ENCODE data around the gene SSH2. TPM values are rescaled to one million over a fixed set of nuclear protein-coding genes. Genes with fewer than 3 reads are reported as not detected.

The SSH2 gene
- total and polyA plus RNA-seq, 7 experiments from 2014 or later = 33.9 to 109 (median 76.2) TPM

- Histone ChIP-seq H3K9me3 (ENCODE audit: control insufficient read depth in 2 of 3, low read length in 3 of 3) (no peaks in the 10 kb centered on the region), H3K27me3 (ENCODE audit: control insufficient read depth in 2 of 2, insufficient read depth in 2 of 2, low read length in 2 of 2) (no peaks in the 10 kb centered on the region), H3K27ac (ENCODE audit: low read depth, low read length) (no peak overlapping the region), H3K36me3 (ENCODE audit: control insufficient read depth in 2 of 3, insufficient read depth in 3 of 3, low read length in 3 of 3) (peaks cover 0 to 5% (median 0%) of the 10 kb centered on the region in 3 experiments), H3K4me3 (ENCODE audit: low read length) (no peak overlapping the region), H3K4me1 (ENCODE audit: control insufficient read depth in 2 of 2, insufficient read depth in 2 of 2, low read length in 2 of 2) (no peaks in the 10 kb centered on the region)
- ATAC-seq (no peak), DNase-seq (no peak)
- intact Hi-C loops (cut with micrococcal nuclease) = no loop called here
- Mint-ChIP-seq H3K4me1 (peaks cover 0 to 9% (median 4%) of the 10 kb centered on the region in 7 donors), H3K27me3 (no peaks in the 10 kb centered on the region), H3K27ac (peak overlapping the region in 3 of 9 donors; percentile 11 to 51 (median 30)), H3K4me3 (no peak overlapping the region), H3K9me3 (no peaks in the 10 kb centered on the region), H3K36me3 (peaks cover 2 to 28% (median 11%) of the 10 kb centered on the region in 5 donors)
- CTCF ChIA-PET = no interaction called here
- POLR2A ChIA-PET = interaction anchor here (0.7 kb wide), 1 partner anchor 30 kb away, joined by 3 read pairs; no protein-coding TSS in a partner anchor
Observed at GRCh38 chr17:29847527-29848400, 82.3 kb downstream of the SSH2 start.

DNA sequence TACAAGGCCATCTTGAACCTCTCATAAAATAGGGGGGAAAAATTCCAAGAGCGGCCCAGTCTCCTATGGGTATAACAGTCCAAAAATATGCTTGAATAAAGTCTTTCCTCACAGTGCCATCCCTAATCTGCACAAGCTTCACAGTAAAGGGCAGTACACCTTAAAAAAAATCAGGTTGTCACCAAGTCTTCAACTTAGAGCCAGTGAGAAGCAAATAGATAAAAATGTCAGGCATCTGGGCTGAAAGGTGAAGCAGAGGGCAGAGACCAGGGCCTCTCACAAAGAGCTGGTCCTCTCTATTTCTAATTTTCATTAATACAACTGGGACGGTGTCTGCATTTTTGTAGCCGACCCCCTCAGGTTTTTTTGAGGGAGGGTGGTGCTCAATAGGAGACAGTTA is 82.9 kb downstream of the SSH2 start:
- Mint-ChIP-seq H3K27me3 (no peaks in the 10 kb centered on the region), H3K27ac (peak overlapping the region in 1 of 9 donors; percentile 36), H3K4me3 (no peak overlapping the region), H3K4me1 (peaks cover 0 to 9% (median 4%) of the 10 kb centered on the region in 7 donors), H3K9me3 (no peaks in the 10 kb centered on the region), H3K36me3 (peaks cover 2 to 28% (median 11%) of the 10 kb centered on the region in 5 donors)
- Histone ChIP-seq H3K27ac (ENCODE audit: low read depth, low read length) (no peak overlapping the region), H3K36me3 (ENCODE audit: control insufficient read depth in 2 of 3, insufficient read depth in 3 of 3, low read length in 3 of 3) (peaks cover 0 to 5% (median 0%) of the 10 kb centered on the region in 3 experiments), H3K27me3 (ENCODE audit: control insufficient read depth in 2 of 2, insufficient read depth in 2 of 2, low read length in 2 of 2) (no peaks in the 10 kb centered on the region), H3K4me3 (ENCODE audit: low read length) (no peak overlapping the region), H3K4me1 (ENCODE audit: control insufficient read depth in 2 of 2, insufficient read depth in 2 of 2, low read length in 2 of 2) (no peaks in the 10 kb centered on the region), H3K9me3 (ENCODE audit: control insufficient read depth in 2 of 3, low read length in 3 of 3) (no peaks in the 10 kb centered on the region)
- ChIA-PET CTCF (no interaction called here), POLR2A (interaction anchor here (0.7 kb wide), 1 partner anchor 29 kb away, joined by 3 read pairs; no protein-coding TSS in a partner anchor)
- intact Hi-C loops (cut with micrococcal nuclease) = no loop called here
- DNase-seq (no peak), ATAC-seq (no peak)

GRCh38 chr17:29846298-29846697 is 83.7 kb downstream of the SSH2 start:
- ChIA-PET CTCF (no interaction called here), POLR2A (no interaction called here)
- H3K4me1 Mint-ChIP-seq = peaks cover 0 to 9% (median 4%) of the 10 kb centered on the region in 7 donors
- intact Hi-C loops (cut with micrococcal nuclease) = no loop called here
- H3K27me3 ChIP-seq (ENCODE audit: control insufficient read depth in 2 of 2, insufficient read depth in 2 of 2, low read length in 2 of 2) = no peaks in the 10 kb centered on the region
- ATAC-seq = no peak
- no peaks in the 10 kb centered on the region for H3K9me3 Mint-ChIP-seq
- no peak overlapping the region for H3K4me3 Mint-ChIP-seq
- H3K27ac Mint-ChIP-seq = no peak overlapping the region
- peaks cover 2 to 28% (median 11%) of the 10 kb centered on the region in 5 donors for H3K36me3 Mint-ChIP-seq
- no peaks in the 10 kb centered on the region for H3K9me3 ChIP-seq (ENCODE audit: control insufficient read depth in 2 of 3, low read length in 3 of 3)
- H3K36me3 ChIP-seq (ENCODE audit: control insufficient read depth in 2 of 3, insufficient read depth in 3 of 3, low read length in 3 of 3) = peaks cover 0 to 5% (median 0%) of the 10 kb centered on the region in 3 experiments
- no peaks in the 10 kb centered on the region for H3K27me3 Mint-ChIP-seq
- H3K4me1 ChIP-seq (ENCODE audit: control insufficient read depth in 2 of 2, insufficient read depth in 2 of 2, low read length in 2 of 2) = no peaks in the 10 kb centered on the region
- no peak overlapping the region for H3K27ac ChIP-seq (ENCODE audit: low read depth, low read length)
- no peak for DNase-seq
- no peak overlapping the region for H3K4me3 ChIP-seq (ENCODE audit: low read length)

DNA sequence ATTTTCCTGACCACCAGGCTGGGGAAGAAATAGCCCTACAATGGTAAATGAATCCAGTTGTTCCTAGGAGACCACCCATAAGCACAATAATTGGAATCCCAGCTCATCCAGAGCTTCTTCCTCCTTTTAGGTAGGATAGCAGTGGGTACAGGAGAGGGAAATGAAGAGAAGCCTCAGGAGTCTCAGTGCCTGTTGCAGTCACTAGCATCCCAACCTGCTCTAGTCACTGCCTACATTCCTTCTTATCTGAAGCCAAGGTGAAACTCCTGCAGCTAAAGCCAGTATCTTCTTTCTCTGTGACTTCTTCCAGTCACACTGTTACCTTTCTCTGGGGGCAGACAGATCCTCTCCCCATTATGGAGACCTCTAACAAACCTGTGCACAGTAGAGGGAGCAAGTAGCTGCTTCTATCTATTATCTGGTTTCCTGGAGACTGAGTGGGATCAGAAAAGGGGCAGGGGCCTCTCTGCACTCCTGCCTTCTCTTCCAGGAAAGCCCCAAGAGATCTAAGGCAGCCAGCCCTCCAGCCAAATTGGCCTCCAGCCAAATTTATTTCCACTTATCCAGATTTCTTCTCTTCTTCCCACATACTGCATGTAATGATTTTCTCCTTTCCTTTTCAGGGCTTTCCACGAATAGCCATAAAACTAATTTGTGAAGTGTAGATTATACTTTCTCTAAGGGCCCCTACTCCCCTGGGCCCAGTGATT is 85.5 kb downstream of the SSH2 start:
- H3K27ac ChIP-seq (ENCODE audit: low read depth, low read length) = no peak overlapping the region
- peaks cover 0 to 9% (median 4%) of the 10 kb centered on the region in 7 donors for H3K4me1 Mint-ChIP-seq
- H3K9me3 ChIP-seq (ENCODE audit: control insufficient read depth in 2 of 3, low read length in 3 of 3) = no peaks in the 10 kb centered on the region
- H3K27me3 Mint-ChIP-seq = no peaks in the 10 kb centered on the region
- peaks cover 2 to 28% (median 11%) of the 10 kb centered on the region in 5 donors for H3K36me3 Mint-ChIP-seq
- H3K9me3 Mint-ChIP-seq = no peaks in the 10 kb centered on the region
- DNase-seq (no peak), ATAC-seq (no peak)
- CTCF ChIA-PET = interaction anchor here (1.1 to 1.6 kb wide), 2 partner anchors 16 to 87 kb away, joined by 3 to 4 read pairs; no protein-coding TSS in a partner anchor
- POLR2A ChIA-PET = interaction anchor here (1.0 kb wide), 1 partner anchor 86 kb away, joined by 3 read pairs; the partner anchor contains the start of gene SSH2
- no peak overlapping the region for H3K4me3 Mint-ChIP-seq
- no peak overlapping the region for H3K4me3 ChIP-seq (ENCODE audit: low read length)
- H3K36me3 ChIP-seq (ENCODE audit: control insufficient read depth in 2 of 3, insufficient read depth in 3 of 3, low read length in 3 of 3) = peaks cover 0 to 5% (median 0%) of the 10 kb centered on the region in 3 experiments
- intact Hi-C loops (cut with micrococcal nuclease) = no loop called here
- H3K4me1 ChIP-seq (ENCODE audit: control insufficient read depth in 2 of 2, insufficient read depth in 2 of 2, low read length in 2 of 2) = no peaks in the 10 kb centered on the region
- H3K27me3 ChIP-seq (ENCODE audit: control insufficient read depth in 2 of 2, insufficient read depth in 2 of 2, low read length in 2 of 2) = no peaks in the 10 kb centered on the region
- H3K27ac Mint-ChIP-seq = no peak overlapping the region

GRCh38 chr17:29840884-29841283 is 89.1 kb downstream of the SSH2 start:
- Mint-ChIP-seq H3K4me1 (peaks cover 0 to 9% (median 4%) of the 10 kb centered on the region in 7 donors), H3K4me3 (no peak overlapping the region), H3K27me3 (no peaks in the 10 kb centered on the region), H3K36me3 (peaks cover 0 to 20% (median 5%) of the 10 kb centered on the region in 5 donors), H3K9me3 (no peaks in the 10 kb centered on the region), H3K27ac (no peak overlapping the region)
- intact Hi-C loops (cut with micrococcal nuclease) = no loop called here
- H3K27ac ChIP-seq (ENCODE audit: low read depth, low read length) = no peak overlapping the region
- POLR2A ChIA-PET = no interaction called here
- H3K4me3 ChIP-seq (ENCODE audit: low read length) = no peak overlapping the region
- DNase-seq = no peak
- H3K27me3 ChIP-seq (ENCODE audit: control insufficient read depth in 2 of 2, insufficient read depth in 2 of 2, low read length in 2 of 2) = no peaks in the 10 kb centered on the region
- ATAC-seq = no peak
- no peaks in the 10 kb centered on the region for H3K9me3 ChIP-seq (ENCODE audit: control insufficient read depth in 2 of 3, low read length in 3 of 3)
- H3K36me3 ChIP-seq (ENCODE audit: control insufficient read depth in 2 of 3, insufficient read depth in 3 of 3, low read length in 3 of 3) = no peaks in the 10 kb centered on the region
- no peaks in the 10 kb centered on the region for H3K4me1 ChIP-seq (ENCODE audit: control insufficient read depth in 2 of 2, insufficient read depth in 2 of 2, low read length in 2 of 2)
- CTCF ChIA-PET = no interaction called here

DNA sequence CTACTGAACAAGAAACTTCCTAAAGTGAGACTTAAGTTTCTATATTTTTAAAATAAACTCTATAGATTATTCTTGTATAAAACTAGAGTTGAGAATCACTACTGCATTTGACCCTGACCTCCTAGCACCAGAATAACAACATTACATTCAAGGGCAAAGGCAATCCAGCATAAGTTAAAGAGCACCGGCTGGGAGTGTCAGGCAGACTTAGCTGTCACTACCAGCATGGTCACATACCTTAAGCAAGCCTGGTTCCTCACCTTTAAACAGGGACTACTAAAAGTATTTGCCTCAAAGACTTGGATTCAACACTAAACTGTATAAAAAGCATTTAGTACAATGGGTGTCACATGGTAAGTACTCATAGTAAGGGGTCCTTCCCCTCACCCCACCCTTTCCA is 90.4 kb downstream of the SSH2 start:
- Mint-ChIP-seq H3K4me1 (peaks cover 0 to 4% (median 0%) of the 10 kb centered on the region in 7 donors), H3K36me3 (peaks cover 1 to 14% (median 5%) of the 10 kb centered on the region in 5 donors), H3K9me3 (no peaks in the 10 kb centered on the region), H3K27me3 (no peaks in the 10 kb centered on the region), H3K27ac (no peak overlapping the region), H3K4me3 (no peak overlapping the region)
- CTCF ChIA-PET = no interaction called here
- Histone ChIP-seq H3K27me3 (ENCODE audit: control insufficient read depth in 2 of 2, insufficient read depth in 2 of 2, low read length in 2 of 2) (no peaks in the 10 kb centered on the region), H3K4me3 (ENCODE audit: low read length) (no peak overlapping the region), H3K9me3 (ENCODE audit: control insufficient read depth in 2 of 3, low read length in 3 of 3) (no peaks in the 10 kb centered on the region), H3K27ac (ENCODE audit: low read depth, low read length) (no peak overlapping the region), H3K4me1 (ENCODE audit: control insufficient read depth in 2 of 2, insufficient read depth in 2 of 2, low read length in 2 of 2) (no peaks in the 10 kb centered on the region), H3K36me3 (ENCODE audit: control insufficient read depth in 2 of 3, insufficient read depth in 3 of 3, low read length in 3 of 3) (no peaks in the 10 kb centered on the region)
- DNase-seq (no peak), ATAC-seq (no peak)
- POLR2A ChIA-PET = interaction anchor here (0.5 kb wide), 1 partner anchor 32 kb away, joined by 3 read pairs; no protein-coding TSS in a partner anchor
- intact Hi-C loops (cut with micrococcal nuclease) = no loop called here
